ENCODE results near the gene KRT25. TPM values are rescaled to one million over a fixed set of nuclear protein-coding genes. Genes with fewer than 3 reads are reported as not detected.

KRT25 gene
- total RNA-seq, result not detected in 2 replicates

GRCh38 chr17:40755231-40755630 is at the start of gene KRT25:
KRT25 (minus strand) TSS chr17:40755331; CDS start chr17:40755271, 60 bp downstream.

GRCh38 chr17:40799859-40800258 is 44.7 kb upstream of the KRT25 start, which contains the start of gene KRT28:
KRT28 (minus strand) TSS chr17:40799959; CDS start chr17:40799893, 66 bp downstream.

GRCh38 chr17:40782450-40782849 is 27.3 kb upstream of the KRT25 start, which contains the start of gene KRT27:
KRT27 (minus strand) TSS chr17:40782550; CDS start chr17:40782493, 57 bp downstream.

GRCh38 chr17:40772101-40772500 is 17.0 kb upstream of the KRT25 start, which contains the start of gene KRT26:
KRT26 (minus strand) TSS chr17:40772201; CDS start chr17:40772113, 88 bp downstream.

GRCh38 chr17:40703652-40704051 is 51.5 kb downstream of the KRT25 start, which contains the start of gene KRT24:
KRT24 (minus strand) TSS chr17:40703752; CDS start chr17:40703693, 59 bp downstream.

Other genes with a start within 250 kb of the KRT25 start
- gene CCR7, start 189.9 kb downstream of the KRT25 start, total RNA-seq, result not detected in 2 replicates
- 53.3 and 55.4 TPM in 2 replicates for gene SMARCE1, start 107.5 kb downstream of the KRT25 start, total RNA-seq
- not detected in 2 replicates for gene KRT222, start 90.2 kb downstream of the KRT25 start, total RNA-seq
- gene KRT24, start 51.6 kb downstream of the KRT25 start, total RNA-seq, result not detected in 2 replicates
- not detected in 2 replicates for gene KRT26, start 16.9 kb upstream of the KRT25 start, total RNA-seq
- not detected in 2 replicates for gene KRT27, start 27.2 kb upstream of the KRT25 start, total RNA-seq
- gene KRT28, start 44.6 kb upstream of the KRT25 start, total RNA-seq, result not detected in 2 replicates
- gene KRT10, start 67.3 kb upstream of the KRT25 start, total RNA-seq, result 19.7 and 36.3 TPM in 2 replicates
- gene KRT12, start 111.9 kb upstream of the KRT25 start, total RNA-seq, result not detected in 2 replicates
- not detected in 2 replicates for gene KRT20, start 129.9 kb upstream of the KRT25 start, total RNA-seq
- not detected in 2 replicates for gene KRT23, start 182.3 kb upstream of the KRT25 start, total RNA-seq
- not detected in 2 replicates for gene KRT39, start 211.6 kb upstream of the KRT25 start, total RNA-seq
- not detected in 2 replicates for gene KRT40, start 229.0 kb upstream of the KRT25 start, total RNA-seq
- gene KRTAP3-3, start 238.8 kb upstream of the KRT25 start, total RNA-seq, result not detected in 2 replicates
- gene KRTAP3-2, start 244.6 kb upstream of the KRT25 start, total RNA-seq, result not detected in 2 replicates

Measured in cardiac atrium fibroblast (primary cell).